HG03064 (cell line): ENCODE results near the gene FAM181B.

Source experiments
- ATAC-seq: cut with Tn5 transposase; IDR thresholded peaks from one replicate; pipeline ENCODE4 v1.9.1; 2021; ENCODE audit warnings: low read depth; ENCODE audit not compliant: unreplicated experiment

FAM181B gene

GRCh38 chr11:82733444-82734119, at the start of gene FAM181B:
Gene FAM181B (minus strand): TSS chr11:82733864. CDS start chr11:82733729, 135 bp downstream.
- ATAC-seq: no peak

GRCh38 chr11:82782825-82783374, 49.2 kb upstream of the FAM181B start:
- ATAC-seq: no peak

GRCh38 chr11:82778776-82779175, 45.1 kb upstream of the FAM181B start:
- no peak for ATAC-seq

- no peak for ATAC-seq
Observed at GRCh38 chr11:82776377-82776776, 42.7 kb upstream of the FAM181B start.

GRCh38 chr11:82775736-82776346, 42.2 kb upstream of the FAM181B start:
- peak; percentile 86 for ATAC-seq

GRCh38 chr11:82775218-82775617, 41.6 kb upstream of the FAM181B start:
- ATAC-seq: no peak

- no peak for ATAC-seq
Observed at GRCh38 chr11:82771781-82772180, 38.1 kb upstream of the FAM181B start.

GRCh38 chr11:82767123-82767522, 33.5 kb upstream of the FAM181B start:
- no peak for ATAC-seq

- ATAC-seq: no peak
Observed at GRCh38 chr11:82765466-82766034, 31.9 kb upstream of the FAM181B start.

GRCh38 chr11:82763167-82763566, 29.5 kb upstream of the FAM181B start:
- no peak for ATAC-seq

GRCh38 chr11:82759649-82760048, 26.0 kb upstream of the FAM181B start:
- ATAC-seq: no peak

GRCh38 chr11:82757660-82758357, 24.1 kb upstream of the FAM181B start:
- no peak for ATAC-seq

GRCh38 chr11:82756765-82757639, 23.3 kb upstream of the FAM181B start:
- ATAC-seq: no peak

GRCh38 chr11:82754410-82754809, 20.7 kb upstream of the FAM181B start:
- ATAC-seq: no peak

GRCh38 chr11:82753921-82754320, 20.3 kb upstream of the FAM181B start:
- ATAC-seq: no peak

- ATAC-seq: no peak
Observed at GRCh38 chr11:82752801-82753200, 19.1 kb upstream of the FAM181B start.

GRCh38 chr11:82750643-82751139, 17.0 kb upstream of the FAM181B start:
- no peak for ATAC-seq

- no peak for ATAC-seq
Observed at GRCh38 chr11:82747471-82747870, 13.8 kb upstream of the FAM181B start.

GRCh38 chr11:82738091-82738490, 4.4 kb upstream of the FAM181B start:
- ATAC-seq: no peak

- no peak for ATAC-seq
Observed at GRCh38 chr11:82734120-82734479, 436 bp upstream of the FAM181B start.
